Measurements from ENCODE around the gene ADCYAP1R1. TPM values are rescaled to one million over a fixed set of nuclear protein-coding genes. Genes with fewer than 3 reads are reported as not detected.

Gene ADCYAP1R1
- total RNA-seq, 1 experiment from 2014 or later = not detected

- DNase-seq (ENCODE audit: low spot score) = no peak
Measured at GRCh38 chr7:31036924-31037323, 15.2 kb upstream of the ADCYAP1R1 start.

GRCh38 chr7:31043051-31043471 lies 9.0 kb upstream of the ADCYAP1R1 start:
- no peak for DNase-seq (ENCODE audit: low spot score)

GRCh38 chr7:31044529-31044928 lies 7.6 kb upstream of the ADCYAP1R1 start:
- no peak for DNase-seq (ENCODE audit: low spot score)

- no peak for DNase-seq (ENCODE audit: low spot score)
Measured at GRCh38 chr7:31046723-31047122, 5.4 kb upstream of the ADCYAP1R1 start.

GRCh38 chr7:31047313-31048146 lies 4.6 kb upstream of the ADCYAP1R1 start:
- DNase-seq (ENCODE audit: low spot score) = no peak

- no peak for DNase-seq (ENCODE audit: low spot score)
Measured at GRCh38 chr7:31049005-31049765, 2.9 kb upstream of the ADCYAP1R1 start.

GRCh38 chr7:31052487-31052840 lies 356 bp downstream of the ADCYAP1R1 start:
- DNase-seq (ENCODE audit: low spot score) = no peak

- DNase-seq (ENCODE audit: low spot score) = no peak
Measured at GRCh38 chr7:31052841-31053601, 913 bp downstream of the ADCYAP1R1 start.

- DNase-seq (ENCODE audit: low spot score) = no peak
Measured at GRCh38 chr7:31053986-31054385, 1.9 kb downstream of the ADCYAP1R1 start.

- DNase-seq (ENCODE audit: low spot score) = no peak
Measured at GRCh38 chr7:31054608-31055278, 2.6 kb downstream of the ADCYAP1R1 start.

GRCh38 chr7:31055471-31055870 lies 3.4 kb downstream of the ADCYAP1R1 start:
- DNase-seq (ENCODE audit: low spot score) = no peak

GRCh38 chr7:31056775-31057346 lies 4.8 kb downstream of the ADCYAP1R1 start:
- DNase-seq (ENCODE audit: low spot score) = peak; percentile 46

GRCh38 chr7:31058122-31058521 lies 6.0 kb downstream of the ADCYAP1R1 start:
- DNase-seq (ENCODE audit: low spot score) = no peak

- no peak for DNase-seq (ENCODE audit: low spot score)
Measured at GRCh38 chr7:31058688-31059087, 6.6 kb downstream of the ADCYAP1R1 start.

GRCh38 chr7:31059551-31059950 lies 7.4 kb downstream of the ADCYAP1R1 start:
- no peak for DNase-seq (ENCODE audit: low spot score)

- DNase-seq (ENCODE audit: low spot score) = peak; percentile 30
Measured at GRCh38 chr7:31061185-31061584, 9.1 kb downstream of the ADCYAP1R1 start.

GRCh38 chr7:31062746-31063435 lies 10.8 kb downstream of the ADCYAP1R1 start:
- DNase-seq (ENCODE audit: low spot score) = no peak

GRCh38 chr7:31065021-31065593 lies 13.0 kb downstream of the ADCYAP1R1 start:
- DNase-seq (ENCODE audit: low spot score) = no peak

GRCh38 chr7:31065840-31066239 lies 13.7 kb downstream of the ADCYAP1R1 start:
- DNase-seq (ENCODE audit: low spot score) = no peak

- DNase-seq (ENCODE audit: low spot score) = no peak
Measured at GRCh38 chr7:31066516-31067130, 14.5 kb downstream of the ADCYAP1R1 start.

Measured in HT-29 (cell line).